ENCODE results near the gene INO80.

DNA sequence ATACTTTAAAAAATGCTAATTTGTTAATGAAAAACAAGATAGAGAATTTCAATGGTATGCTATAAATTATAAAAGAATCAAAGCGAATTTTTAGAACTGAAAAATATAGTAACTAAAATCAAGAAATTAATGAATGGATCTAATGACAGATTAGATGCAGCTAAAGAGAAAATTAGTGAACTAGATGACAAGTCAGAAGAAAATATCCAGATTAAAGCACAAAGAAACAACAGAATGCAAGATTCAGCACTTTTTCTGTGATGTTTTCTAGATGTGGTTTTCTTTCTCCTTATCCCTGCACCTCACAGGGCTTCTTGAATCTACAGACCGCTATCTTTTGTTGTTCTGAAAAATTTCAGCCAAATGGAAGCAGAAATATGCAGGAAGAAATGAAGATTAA lies 54.4 kb downstream of the INO80 start:
- TF ChIP-seq, protein P1, sequence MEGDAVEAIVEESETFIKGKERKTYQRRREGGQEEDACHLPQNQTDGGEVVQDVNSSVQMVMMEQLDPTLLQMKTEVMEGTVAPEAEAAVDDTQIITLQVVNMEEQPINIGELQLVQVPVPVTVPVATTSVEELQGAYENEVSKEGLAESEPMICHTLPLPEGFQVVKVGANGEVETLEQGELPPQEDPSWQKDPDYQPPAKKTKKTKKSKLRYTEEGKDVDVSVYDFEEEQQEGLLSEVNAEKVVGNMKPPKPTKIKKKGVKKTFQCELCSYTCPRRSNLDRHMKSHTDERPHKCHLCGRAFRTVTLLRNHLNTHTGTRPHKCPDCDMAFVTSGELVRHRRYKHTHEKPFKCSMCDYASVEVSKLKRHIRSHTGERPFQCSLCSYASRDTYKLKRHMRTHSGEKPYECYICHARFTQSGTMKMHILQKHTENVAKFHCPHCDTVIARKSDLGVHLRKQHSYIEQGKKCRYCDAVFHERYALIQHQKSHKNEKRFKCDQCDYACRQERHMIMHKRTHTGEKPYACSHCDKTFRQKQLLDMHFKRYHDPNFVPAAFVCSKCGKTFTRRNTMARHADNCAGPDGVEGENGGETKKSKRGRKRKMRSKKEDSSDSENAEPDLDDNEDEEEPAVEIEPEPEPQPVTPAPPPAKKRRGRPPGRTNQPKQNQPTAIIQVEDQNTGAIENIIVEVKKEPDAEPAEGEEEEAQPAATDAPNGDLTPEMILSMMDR (IDR thresholded peaks at IDR 0.05): no peak
- no peak for TF ChIP-seq POLR2A (IDR thresholded peaks at IDR 0.05; ENCODE audit: low read depth)

Data from esophagus muscularis mucosa (tissue), 3 donors.